Right forelimb (tissue), 1 donor: Measurements from ENCODE around the gene NAGPA.
"Not testable (repeated sequence)": the region's sequence is repeated elsewhere in the genome, so short reads cannot be mapped to it uniquely, and the experiment has no call there.

Source experiments
- DNase-seq: peaks from one replicate; pipeline ENCODE4 v3.0.0-alpha.2; 2018

NAGPA gene

DNA sequence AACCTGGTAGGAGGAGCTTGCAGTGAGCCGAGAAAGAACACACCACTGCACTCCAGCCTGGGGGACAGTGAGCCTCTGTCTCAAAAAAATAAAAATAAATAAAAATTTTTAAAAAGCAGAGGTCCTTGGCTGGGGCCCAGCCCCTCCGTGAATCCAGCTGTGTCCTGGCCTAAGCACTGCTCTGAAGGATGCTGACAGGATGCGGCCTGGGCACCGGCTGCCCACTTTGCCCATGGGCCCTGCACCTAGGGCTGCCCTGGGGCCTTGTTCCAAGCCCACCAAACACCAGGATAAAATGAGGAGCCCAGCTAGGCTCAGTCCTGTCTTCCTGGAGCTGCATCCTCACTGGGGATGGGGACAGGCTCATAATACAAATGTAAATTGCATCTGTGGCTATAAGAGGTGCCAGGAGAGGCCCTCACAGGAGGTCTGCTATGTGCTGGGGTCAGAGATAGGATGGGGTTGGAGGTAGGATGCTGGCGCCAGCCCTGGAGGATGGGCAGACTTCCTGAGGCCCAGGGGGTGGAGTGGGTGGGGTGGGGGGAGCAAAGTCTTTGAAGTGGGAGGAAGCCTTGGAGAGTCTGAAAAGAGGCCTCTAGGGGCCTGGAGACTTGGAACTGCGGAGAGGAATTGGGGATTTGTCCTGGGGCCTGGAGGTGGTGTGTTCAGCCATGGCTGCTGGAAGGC lies 25.8 kb upstream of the NAGPA start:
- DNase-seq, result no peak

DNA sequence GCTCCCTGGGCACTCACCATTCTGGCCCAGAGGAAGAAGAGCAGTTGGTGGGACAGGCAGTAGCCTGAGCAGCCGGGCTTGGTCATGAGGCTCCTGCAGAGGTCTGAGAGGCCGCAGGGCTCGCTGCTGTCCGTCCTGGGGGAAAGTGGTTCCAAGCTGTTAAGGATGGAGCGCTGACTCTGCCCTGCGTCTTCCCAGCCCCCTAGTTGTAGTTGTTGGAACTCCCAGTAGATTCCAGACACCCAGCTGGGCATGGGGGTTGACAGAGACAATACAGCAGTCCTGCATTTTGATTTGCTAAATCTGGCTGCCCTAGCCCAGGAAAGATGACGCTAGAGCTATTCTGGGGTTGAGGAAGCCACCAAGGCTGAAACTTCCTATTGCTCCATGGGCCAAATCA lies 24.7 kb upstream of the NAGPA start:
- DNase-seq, result no peak

DNA sequence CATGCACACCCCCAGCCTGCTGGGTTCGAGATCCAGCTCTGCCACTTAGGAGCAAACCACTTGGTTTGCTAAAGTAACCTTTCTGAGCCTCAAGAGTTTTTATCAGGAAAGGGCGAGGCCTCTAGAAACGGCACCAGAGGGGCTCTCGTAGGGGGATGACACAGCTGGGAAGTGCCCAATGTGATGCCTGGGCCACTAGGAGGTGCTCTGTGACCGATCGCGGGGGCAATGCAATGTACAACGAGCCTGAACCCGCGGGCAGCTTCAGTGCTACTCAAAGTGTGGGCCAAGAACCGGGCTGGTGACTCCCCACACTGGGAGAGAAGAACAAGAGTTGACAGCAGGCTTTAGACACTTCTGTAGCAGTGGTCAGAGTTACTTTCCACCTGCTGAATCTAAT lies 22.6 kb upstream of the NAGPA start:
- no peak for DNase-seq

DNA sequence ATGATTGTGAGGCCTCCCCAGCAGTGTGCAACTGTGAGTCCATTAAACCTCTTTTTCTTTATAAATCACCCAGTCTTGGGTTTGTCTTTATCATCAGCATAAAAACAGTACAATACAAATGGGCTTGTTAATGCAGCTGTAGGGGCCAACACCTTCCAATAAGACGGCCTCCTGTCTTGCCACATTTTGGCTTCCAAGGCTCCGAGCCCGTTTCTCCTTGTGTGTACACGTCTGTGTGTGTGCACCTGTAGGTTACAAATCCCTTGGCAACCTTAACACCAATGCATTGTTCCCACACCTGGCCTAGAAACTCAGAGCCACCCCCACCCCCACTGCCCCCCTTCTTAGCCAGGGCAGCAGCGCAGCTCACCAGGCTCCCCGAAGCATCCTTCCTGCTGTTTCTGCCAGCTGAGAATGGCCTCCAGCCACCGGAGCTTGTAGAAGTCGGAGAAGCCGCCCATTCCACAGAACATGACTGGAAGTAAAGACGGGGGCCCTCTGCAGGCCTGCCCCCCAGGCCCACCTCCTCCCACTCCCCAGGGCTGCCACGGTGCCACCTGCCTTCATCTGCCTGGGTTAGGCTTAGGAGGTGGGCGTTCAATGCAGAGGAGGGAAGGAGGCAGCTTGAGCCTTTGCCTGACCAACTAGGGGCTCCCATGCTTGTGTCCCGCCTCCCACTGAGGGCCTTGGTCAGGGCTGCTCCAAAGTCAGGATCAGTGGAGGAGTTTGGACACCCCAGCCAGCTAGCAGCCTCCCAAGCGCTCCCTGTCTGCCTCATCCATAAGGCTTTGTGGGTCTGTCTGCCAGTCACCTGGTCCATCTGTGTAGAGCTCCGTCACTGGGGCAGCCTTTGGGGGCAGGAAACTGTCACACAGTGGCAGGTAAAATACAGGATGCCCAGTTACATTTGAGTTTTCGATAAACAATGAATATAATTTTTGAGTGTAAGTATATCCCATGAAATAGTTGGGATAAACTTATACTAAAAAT lies 21.4 kb upstream of the NAGPA start:
- no peak for DNase-seq

DNA sequence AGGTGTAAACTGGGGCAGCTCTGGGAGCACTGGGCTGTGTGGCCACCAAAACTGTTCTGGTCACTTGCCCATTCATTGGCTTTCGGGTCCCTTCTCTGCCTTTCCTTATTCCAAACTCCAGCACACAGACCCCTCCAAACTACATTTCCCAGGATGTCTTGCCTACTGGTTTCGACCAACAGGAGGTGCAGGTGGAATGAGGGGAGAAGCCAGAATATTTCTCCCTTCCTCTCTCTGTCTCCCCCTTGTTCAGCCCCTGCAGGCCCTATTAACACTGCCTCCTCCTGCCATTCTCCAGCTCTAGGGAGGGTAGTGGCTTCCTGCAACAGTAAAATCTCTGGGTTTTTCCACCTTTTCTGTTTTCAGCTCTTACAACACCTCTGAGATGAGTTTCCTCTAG lies 13.2 kb upstream of the NAGPA start:
- no peak for DNase-seq

DNA sequence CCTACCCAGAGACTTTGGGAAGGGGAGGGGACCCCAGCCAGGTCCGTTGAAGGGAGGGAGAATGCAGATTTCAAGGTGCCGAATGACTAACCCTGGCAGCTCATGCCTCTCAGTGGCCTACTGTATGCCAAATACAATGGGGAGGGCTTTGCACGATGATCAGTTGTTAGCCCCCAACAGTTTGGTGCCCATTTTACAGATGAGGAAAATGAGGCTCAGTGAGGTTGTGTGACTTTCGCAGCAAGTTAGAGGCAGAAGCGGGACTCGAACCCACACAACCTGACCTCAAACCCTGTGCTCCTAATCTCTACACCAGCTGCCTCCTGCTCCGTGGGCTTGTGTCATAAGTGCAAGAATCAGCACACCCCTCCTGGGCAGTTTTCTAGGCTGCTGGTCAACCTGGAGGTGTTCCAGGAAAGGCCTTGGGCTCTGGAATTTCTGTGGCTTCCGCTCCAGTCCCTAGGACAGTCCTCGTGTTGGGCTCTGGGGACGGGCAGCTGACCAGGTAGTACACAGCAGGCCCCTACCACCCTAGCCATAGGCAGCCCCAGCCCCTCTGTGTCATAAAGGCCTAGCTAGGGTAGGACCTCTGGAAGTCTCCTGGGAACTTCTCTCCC lies 11.9 kb upstream of the NAGPA start:
- DNase-seq, result no peak

DNA sequence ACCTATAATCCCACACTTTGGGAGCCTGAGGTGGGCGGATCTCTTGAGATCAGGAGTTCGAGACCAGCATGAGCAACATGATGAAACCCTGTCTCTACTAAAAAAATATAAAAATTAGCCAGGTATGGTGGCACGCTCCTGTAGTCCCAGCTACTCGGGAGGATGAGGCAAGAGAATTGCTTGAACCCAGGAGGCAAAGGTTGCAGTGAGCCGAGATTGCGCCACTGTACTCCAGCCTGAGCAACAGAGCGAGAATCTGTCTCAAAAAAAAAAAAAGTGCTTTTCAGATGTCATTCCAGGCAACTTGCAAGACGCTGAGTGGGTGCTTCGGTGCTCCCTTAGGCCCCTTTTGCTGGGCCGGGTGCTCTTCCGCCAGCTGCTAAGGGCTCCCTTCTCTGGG lies 10.8 kb upstream of the NAGPA start:
- DNase-seq, result not testable (repeated sequence)

DNA sequence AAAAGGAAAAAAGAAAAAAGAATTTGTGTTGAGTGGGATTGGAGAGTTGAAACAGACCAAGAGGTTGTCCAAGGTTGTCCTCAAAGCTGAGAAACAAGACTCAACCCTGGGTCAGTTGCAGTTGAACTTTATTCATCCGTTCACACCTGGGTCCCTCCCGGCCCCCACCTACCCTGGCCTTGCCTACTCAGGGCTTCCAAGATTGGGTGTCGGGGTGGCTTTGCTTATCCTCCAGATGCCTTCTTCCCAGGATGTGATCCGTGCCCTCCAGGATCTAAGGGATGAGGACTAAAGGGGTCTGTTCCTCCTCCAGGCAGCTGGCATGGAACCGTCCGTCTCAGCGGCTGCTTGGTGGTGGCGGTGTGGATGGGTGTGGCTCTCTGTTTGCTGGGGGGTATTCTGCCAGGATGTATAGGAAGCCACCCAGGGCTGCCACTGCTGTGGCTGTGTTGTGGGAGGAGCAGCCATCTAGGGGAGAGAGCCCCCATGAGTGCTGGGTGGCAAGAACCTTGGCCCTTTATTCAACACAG lies 10.3 kb upstream of the NAGPA start:
- DNase-seq, result no peak

DNA sequence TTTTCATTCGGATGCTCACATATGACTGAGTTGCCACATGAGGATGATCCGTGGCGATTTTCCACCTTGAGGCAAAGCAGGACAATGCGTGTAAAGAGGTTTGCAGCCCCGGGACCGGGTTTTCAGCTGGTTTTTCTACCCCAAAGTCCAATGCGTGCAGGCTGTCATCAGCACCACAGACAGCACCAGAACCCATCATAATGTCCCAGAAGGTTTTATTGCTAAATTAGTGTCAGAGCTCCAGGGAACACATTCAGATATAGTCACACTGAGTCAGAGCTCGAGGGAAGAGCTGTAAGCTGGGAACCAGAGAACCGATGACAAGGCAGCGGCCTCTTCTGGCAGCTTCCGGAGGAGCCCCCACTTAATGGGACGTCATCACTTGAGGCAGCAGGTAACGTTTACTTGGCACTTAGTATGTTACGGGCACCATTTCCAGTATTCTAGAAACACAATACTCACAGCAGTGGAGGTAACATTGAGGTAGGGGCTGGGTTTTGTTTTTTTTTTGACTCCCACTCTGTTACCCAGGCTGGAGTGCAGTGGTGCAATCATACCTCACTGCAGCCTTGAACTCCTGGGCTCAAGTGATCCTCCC lies 8.9 kb upstream of the NAGPA start:
- no peak for DNase-seq

DNA sequence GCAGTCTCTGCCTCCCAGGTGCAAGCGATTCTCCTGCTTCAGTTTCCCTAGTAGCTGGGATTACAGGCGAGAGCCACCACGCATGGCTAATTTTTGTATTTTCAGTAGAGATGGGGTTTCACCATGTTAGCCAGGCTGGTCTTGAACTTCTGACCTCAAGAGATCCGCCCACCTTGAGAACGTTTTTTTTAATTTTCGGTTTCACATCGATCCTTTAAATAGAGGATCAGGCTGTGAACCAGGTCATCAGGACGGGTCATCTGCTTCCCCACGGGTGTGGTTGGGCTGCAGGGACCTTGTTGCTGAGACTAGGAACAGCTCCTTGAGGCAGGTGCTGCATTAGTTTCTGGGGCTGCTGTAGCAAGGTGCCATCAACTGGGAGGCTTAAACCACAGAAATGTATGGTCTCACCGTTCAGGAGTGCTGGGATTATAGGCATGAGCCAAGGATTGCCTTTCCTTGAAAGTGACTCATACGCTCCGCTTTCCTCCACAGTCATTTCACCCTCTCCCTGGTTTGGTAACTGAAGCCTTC lies 7.9 kb upstream of the NAGPA start:
- DNase-seq, result peak; percentile 3

DNA sequence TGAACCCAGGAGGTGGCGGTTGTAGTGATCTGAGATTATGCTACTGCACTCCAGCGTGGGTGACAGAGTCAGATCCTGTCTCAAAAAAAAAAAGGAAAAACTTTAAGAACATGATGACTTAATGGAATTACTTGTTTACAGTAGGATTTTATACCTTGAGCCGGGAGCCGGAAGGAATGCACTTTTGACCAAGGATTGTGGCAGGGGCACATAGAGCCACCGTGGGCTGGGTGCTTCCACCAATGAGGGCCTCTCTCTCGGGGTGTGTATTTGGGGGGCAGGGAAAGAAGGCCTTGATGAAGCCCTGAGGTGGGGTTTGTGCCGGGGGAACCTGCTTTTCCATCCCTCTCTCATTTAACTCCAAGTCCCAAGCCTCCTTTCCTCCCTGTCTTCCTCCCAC lies 6.7 kb upstream of the NAGPA start:
- no peak for DNase-seq

DNA sequence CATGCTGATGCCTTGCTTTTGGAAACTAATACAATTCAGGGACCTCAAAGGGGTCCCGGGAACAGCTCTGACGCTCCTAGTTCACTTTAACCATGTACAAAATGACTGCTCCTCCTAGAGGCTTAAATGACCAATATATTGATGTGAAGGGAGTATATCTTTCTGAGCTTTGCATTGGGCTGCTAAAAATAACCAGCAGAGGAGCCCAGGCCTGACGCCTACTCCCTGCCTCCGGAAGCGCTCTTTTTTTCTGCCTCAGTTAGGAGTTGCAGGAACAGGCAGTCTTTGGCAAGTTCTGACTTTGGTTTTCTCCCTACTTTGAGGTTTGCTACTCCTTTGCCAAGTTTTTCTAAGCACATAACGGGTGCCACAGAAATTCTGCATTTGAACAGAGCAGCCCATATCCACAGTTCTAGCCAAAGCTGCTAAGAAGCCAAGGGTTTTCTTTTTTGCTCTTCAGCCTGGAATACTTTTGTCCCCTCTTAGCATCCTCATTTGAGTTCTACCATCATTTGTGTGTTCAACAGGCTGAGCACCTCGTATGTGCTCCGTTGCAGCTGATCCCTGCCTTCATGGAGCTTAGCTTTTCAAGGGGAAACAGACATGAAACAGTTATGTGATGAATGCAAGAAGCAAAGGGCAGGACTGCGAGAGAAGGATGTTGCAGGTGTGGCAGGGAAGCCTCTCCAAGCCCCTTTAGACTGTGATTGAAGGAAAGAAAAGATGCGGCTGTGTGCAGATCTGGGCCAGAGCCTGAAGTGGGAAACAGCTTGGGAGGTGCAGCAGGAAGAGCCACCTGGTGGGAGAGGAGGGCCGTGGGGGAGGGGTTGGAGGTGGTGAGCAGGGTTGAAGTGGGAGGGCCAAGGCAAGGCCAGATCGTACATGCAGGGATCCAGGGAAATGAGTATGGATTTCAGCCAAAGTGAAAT lies 2.8 kb upstream of the NAGPA start:
- DNase-seq, result no peak

DNA sequence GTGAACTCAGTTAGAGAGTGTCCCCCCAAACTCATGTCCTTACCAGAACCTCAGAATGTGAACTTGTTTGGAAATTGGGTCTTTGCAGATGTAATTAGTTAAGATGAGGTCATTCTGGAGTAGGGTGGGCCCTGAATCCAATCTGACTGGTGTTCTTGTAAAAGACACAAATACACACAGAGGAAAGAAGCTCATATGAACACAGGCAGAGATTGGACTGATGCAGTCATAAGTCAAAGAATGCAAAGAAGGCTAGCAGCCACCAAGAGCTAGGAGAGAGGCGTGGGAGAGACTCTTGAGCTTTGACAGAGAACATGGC lies 2.1 kb upstream of the NAGPA start:
- no peak for DNase-seq

DNA sequence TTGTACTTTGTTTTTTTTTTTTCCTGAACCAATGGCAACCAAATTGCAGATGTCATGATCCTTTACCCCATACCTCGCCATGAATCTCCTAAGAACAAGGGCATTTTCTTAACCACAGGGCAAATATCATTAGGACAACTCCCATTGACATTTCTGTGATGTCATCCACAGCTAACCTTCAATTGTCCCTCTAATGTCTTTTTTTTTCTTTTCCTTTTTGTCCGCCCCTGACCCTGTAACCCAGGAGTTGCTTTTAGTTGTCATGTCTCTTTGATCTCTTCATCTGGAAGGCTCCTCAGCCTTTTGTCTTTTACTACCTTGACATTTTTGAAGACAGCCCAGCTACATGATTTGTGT lies 410 bp upstream of the NAGPA start:
- DNase-seq, result no peak

DNA sequence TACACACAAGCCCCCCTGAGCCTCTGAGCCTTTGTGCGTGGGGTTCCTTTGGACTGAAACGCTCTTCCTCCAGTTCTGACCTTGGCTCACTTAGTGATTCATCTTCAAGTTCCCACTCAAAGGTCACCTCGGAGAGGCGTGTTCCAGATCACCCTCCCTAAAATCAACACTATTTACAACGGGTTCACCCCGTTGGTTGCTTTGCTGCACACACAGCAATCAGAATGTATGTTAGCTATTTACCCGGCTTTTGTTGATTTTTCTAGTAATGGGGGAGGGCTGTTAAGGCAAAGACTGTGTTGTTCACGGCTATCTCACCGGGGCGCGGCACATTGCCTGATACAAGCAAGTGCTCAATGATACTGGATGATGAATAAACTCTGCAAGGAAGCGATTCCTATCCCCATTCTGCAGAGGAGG lies 977 bp downstream of the NAGPA start:
- DNase-seq, result no peak

DNA sequence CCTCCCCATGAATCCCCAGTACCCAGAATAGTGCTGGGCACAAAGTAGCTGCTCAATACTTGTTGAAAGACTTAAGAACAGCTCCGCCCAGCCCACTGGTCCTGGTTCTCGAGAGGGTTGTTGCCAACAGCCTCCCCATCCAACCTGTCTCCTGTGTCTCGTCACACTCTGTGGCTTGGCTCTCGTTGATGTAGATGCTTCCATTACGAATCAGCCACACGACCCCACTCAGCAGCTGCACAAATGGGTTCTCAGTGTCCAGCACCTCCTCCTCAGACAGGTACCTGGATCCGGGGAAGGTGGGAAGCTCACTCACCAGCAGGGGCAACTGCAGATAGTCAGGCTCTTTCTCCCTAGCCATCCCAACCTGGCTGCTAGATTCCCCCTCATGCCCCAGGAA lies 2.1 kb downstream of the NAGPA start:
- DNase-seq, result no peak

DNA sequence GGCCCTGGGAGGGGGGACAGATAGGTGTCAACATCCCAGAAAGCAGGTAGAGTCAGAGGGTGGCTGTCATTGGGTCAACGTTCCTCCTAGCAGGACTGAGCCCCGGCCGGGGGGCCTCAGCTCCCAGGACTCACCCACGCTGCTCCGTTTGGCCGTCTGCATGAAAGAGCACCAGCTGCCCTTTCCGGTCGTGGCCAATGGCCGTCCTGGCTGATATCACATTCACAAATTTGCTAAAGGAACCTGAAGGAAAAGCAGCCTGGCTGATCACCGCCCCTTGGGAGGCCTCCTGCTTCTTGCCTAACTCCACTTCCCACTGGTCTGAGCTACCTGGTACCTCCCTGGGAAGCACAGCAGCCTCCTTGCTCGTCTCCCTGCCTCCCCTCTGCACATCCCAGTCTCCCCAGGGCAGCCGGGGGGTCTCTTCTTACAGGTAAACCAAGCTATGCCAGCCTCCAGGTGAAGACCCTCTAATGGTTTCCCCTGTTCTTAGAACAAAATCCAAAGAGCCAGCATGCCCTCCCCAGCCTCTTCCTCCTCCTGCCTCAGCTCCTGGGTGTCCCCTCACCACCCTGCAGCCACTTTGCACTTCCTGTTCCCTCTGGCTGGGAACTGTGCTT lies 3.4 kb downstream of the NAGPA start:
- DNase-seq, result no peak

DNA sequence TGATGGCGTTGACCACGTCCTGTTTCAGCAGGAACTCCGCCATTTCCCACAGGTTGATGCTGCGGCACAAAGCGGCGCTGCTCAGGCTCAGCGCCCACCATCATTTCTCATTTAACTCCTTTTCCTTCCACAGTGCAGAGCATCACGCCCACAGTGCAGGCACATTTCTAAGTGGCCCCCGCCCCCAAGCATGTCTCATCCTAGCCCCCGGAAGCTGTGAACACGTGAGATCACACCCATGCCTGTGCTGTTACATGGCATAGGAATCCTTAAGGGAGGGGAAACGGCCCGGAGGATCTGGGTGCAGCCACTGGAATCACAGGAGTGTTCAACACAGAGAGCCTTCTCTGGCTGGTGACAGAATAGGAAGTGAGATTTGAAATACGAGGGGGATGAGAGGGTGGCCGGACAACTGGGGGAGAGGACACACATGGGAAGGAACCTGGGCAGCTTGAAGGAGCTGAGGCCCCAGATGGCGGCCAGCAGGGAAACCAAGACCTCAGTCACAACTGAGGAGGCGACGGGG lies 4.7 kb downstream of the NAGPA start:
- no peak for DNase-seq

DNA sequence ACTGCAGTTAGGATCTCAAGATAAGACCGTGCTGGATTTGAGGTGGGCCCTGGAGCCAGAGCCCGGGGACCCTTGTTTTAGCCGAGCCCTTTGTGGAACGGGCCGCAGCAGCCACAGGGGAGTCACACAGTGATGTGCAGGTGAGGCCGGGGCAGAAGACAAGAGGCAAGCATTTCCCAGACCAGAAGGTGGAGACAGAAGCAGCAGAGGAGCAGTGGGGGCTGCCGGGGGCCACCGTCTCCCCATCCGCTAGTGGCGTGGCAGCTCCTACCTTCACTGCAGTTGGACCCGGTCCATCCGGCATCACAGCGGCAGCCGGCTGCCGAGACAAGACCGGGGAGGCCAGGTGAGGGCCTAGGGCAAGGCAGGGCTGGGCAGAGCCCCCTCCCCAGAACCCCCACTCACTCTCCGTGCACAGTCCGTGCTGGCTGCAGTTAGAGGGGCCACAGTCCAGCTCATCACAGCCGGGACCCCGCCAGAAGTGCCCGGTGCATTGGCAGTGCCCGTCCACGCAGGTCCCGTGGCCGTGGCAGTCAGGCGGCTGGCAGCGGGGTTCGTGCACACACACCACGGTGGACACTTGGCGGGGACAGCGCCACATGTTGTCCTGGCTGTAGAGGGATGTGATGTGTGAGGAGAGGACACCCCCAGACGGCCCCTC lies 6.0 kb downstream of the NAGPA start:
- DNase-seq, result no peak

DNA sequence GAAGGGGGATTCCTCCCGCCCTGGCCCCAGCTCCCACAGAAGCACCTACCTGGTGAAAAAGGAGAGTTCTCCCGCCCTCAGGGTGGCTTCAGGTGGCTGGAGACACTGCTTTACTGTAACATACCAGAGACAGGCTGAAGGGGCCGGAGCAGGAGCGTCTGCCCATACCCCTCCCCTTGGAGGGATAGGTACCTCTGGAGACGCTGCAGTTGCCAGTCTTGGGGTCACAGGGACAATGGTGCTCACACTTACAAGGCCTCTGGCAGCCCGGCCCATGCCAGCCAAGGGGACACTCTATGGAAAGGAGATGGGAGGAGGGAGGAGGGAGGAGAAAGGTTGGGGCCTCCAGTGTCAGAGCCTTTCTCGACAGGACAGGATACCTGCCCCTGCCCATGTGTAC lies 6.6 kb downstream of the NAGPA start:
- DNase-seq, result no peak

DNA sequence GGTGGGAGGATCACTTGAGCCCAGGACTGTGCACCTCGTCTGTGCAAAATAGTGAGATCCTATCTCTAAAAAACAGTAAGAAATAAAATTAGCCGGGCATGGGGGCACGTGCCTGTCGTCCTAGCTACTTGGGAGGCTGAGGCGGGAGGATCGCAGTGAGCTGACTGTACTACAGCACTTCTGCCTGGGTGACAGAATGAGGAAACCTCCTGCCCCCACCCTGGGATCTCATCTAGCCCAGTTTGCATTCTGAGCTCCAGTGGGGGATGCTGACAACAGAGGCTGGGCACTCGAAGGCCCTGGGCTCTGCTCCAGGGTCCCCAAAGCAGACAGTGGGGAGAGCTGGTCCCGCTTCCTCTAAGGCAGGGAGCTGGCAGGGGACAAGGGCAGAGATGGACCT lies 7.1 kb downstream of the NAGPA start:
- no peak for DNase-seq
